ENCODE results near the gene CCDC169. TPM values are rescaled to one million over a fixed set of nuclear protein-coding genes. Genes with fewer than 3 reads are reported as not detected.
"Not testable (repeated sequence)": the region's sequence is repeated elsewhere in the genome, so short reads cannot be mapped to it uniquely, and the experiment has no call there.

CCDC169 gene
- total RNA-seq, 4 donors from 2014 or later, result 0.38 to 4.0 (median 2.1) TPM

DNA sequence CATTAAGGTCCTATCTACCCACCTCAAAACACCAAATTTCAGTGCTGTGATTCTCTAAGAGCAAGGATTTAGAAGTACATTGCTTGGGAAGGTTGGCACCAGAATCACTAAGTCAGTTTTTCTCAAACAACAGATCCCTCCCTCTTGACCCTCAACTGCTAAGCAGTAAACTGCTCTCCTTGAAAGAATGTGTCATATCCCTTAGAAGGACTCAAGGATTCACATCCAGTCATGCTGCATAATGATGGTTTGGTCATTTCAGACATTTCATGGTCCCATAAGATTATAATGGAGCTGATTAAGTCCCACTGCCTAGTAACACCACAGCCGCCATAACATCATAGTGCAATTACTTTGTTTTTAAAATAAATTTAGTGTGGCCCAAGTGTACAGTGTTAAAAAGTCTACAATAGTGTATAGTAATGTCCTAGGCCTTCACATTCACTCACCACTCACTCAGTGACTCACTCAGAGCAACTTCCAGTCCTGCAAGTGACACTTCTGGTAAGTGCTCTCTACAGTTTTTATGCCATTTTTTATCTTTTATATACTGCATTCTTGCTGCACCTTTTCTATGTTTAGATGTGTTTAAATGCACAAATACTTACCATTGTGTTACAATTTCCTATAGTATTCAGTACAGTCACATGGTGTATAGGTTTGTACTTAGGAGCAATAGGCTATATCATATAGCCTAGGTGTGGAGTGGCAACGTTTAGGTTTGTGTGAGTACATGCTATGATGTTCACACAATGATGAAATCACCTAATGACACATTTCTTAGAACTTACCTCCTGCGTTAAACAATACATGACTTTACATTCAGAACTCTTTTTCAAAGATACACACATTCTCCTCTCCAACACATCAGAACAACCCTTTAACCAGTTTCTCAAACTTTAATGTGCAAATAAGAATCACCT, 15.7 kb upstream of the CCDC169 start:
- Histone ChIP-seq H3K9me3 (no peaks in the 10 kb centered on the region), H3K27ac (no peak overlapping the region), H3K4me1 (no peaks in the 10 kb centered on the region), H3K27me3 (no peaks in the 10 kb centered on the region), H3K36me3 (peaks cover 35 to 37% of the 10 kb centered on the region in 2 donors), H3K4me3 (replicated peaks in 1 of 3) (no peak overlapping the region)
- no peak for TF ChIP-seq POLR2A (IDR thresholded peaks at IDR 0.05)
- TF ChIP-seq, protein P1, sequence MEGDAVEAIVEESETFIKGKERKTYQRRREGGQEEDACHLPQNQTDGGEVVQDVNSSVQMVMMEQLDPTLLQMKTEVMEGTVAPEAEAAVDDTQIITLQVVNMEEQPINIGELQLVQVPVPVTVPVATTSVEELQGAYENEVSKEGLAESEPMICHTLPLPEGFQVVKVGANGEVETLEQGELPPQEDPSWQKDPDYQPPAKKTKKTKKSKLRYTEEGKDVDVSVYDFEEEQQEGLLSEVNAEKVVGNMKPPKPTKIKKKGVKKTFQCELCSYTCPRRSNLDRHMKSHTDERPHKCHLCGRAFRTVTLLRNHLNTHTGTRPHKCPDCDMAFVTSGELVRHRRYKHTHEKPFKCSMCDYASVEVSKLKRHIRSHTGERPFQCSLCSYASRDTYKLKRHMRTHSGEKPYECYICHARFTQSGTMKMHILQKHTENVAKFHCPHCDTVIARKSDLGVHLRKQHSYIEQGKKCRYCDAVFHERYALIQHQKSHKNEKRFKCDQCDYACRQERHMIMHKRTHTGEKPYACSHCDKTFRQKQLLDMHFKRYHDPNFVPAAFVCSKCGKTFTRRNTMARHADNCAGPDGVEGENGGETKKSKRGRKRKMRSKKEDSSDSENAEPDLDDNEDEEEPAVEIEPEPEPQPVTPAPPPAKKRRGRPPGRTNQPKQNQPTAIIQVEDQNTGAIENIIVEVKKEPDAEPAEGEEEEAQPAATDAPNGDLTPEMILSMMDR (IDR thresholded peaks at IDR 0.05), result no peak
- intact Hi-C loops (cut with DNase I), result no loop called here
- WGBS, 2 donors, result 76 to 82% methylated on average over 3 of the region's 3 CpGs
- no peak for DNase-seq

DNA sequence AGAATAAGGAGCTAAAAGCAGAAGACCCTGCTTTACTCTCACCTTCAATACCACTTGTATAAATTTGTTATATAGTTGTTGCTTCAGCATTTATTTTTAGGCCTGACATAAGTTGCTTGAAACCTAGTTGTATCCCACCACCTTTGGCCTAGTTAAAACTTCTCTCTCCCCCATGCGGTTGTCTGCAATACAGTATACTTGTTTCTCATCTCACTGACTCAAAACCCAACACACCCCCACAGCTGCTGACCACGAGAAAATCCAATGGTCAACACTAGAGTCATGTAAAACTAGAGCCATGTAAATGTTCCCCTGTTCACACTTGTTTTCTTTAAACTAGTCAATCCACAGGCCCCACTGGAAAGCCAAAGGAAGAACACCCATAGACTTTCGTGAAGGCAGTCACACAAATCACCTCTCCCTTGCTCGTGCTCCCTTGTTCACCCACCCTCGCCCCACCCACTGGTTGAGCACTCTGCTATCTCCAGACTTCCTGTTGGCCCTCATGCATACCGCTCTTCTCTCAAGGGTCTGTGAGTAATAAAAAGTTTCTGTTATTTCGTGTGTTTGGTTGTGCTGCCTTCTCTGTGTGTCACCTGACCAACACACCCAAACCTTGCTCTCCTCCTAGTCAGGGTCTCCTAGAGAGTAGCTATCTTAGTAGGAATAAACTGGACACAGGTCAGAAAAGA, 12.9 kb upstream of the CCDC169 start:
- intact Hi-C loops (cut with DNase I), result no loop called here

DNA sequence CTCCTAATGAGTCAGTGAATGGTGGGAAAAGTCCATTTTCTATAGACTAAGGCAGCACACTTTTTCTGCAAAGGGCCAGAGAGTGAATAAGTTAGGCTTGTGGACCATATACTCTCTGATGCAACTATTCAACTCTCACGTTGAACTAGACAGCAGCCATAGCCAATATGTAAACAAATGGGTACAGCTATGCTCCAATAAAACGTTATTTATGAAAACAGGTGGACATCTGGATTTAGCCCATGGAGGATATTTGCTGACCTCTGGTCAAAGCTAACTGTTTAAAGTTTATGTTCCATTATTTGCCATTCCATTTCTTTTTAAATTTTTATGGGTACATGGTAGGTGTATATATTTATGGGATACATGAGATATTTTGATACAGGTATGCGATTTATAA, 4.7 kb upstream of the CCDC169 start:
- TF ChIP-seq POLR2A (IDR thresholded peaks at IDR 0.05), result no peak
- TF ChIP-seq, protein P1 (IDR thresholded peaks at IDR 0.05), result no peak
- WGBS, 2 donors, result 81 to 87% methylated on average over 3 of the region's 3 CpGs
- peaks cover 5 to 7% of the 10 kb centered on the region in 2 donors for H3K4me1 ChIP-seq

More for the DNA sequence above, 12.9 kb upstream of the CCDC169 start:
- DNase-seq, result no peak
- no peak for TF ChIP-seq POLR2A (IDR thresholded peaks at IDR 0.05)
- TF ChIP-seq, protein P1 (IDR thresholded peaks at IDR 0.05), result no peak
- H3K4me1 ChIP-seq, result no peaks in the 10 kb centered on the region
- no peak overlapping the region for H3K27ac ChIP-seq
- H3K9me3 ChIP-seq, result no peaks in the 10 kb centered on the region
- no peak overlapping the region for H3K4me3 ChIP-seq (replicated peaks in 1 of 3)
- no peaks in the 10 kb centered on the region for H3K27me3 ChIP-seq
- H3K36me3 ChIP-seq, result peaks cover 35 to 37% of the 10 kb centered on the region in 2 donors
- WGBS, 2 donors, result 93 to 94% methylated on average over 7 of the region's 7 CpGs

DNA sequence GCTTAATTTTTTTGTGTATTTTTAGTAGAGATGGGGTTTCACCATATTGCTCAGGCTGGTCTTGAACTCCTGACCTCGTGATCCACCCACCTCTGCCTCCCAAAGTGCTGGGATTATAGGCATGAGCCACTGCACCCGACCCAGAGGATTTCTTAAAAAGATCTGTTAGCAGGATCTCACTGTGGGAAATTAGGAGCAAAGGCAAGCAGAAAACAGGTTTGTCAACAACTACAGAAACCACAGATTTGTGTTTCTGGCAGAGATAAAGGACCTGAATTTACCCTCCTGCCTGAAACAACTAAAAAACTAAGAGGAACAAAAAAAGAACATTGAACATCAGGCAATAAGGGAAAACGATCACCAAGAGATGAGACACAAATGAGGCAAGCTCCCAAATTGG, 1.9 kb upstream of the CCDC169 start:
- H3K27me3 ChIP-seq; H3K27ac ChIP-seq; H3K9me3 ChIP-seq; DNase-seq; H3K4me3 ChIP-seq (replicated peaks in 1 of 3); H3K4me1 ChIP-seq; H3K36me3 ChIP-seq; intact Hi-C loops (cut with DNase I): not testable (repeated sequence)
- WGBS, 2 donors, result 57 to 58% methylated on average over 3 of the region's 3 CpGs

More for the DNA sequence above, 4.7 kb upstream of the CCDC169 start:
- Histone ChIP-seq H3K36me3 (no peaks in the 10 kb centered on the region), H3K27me3 (no peaks in the 10 kb centered on the region), H3K9me3 (no peaks in the 10 kb centered on the region), H3K4me3 (replicated peaks in 1 of 3) (no peak overlapping the region), H3K27ac (no peak overlapping the region)
- intact Hi-C loops (cut with DNase I), result no loop called here
- no peak for DNase-seq

DNA sequence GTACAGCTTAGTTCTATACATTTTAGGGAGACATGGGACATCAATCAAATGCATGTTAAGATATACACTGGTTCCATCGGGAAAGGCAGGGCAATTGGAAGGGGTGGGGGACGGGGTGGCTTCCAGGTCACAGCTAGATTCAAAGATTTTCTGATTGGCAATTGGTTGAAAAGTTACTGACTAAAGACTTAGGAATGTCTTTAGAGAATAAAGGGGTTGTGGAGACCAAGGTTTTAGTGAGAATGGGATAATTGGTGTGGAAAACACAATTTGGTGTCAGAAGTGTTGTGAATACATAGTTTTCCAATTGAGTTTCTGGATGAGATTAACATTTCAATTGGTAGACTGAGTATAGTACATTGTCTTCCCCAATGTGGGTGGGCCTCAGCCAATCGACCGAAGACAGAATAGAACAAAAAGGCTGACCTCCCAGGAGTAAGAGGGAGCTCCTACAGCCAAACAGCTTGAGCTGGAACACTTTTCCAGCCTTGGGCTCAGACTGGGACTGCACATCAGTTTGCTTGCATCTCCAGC, 988 bp upstream of the CCDC169 start:
- Histone ChIP-seq H3K4me1 (peaks cover 5 to 7% of the 10 kb centered on the region in 2 donors), H3K36me3 (no peaks in the 10 kb centered on the region), H3K9me3 (no peaks in the 10 kb centered on the region), H3K27me3 (no peaks in the 10 kb centered on the region), H3K4me3 (replicated peaks in 1 of 3) (no peak overlapping the region), H3K27ac (peak overlapping the region in 1 of 3 donors; percentile 87)
- intact Hi-C loops (cut with DNase I), result no loop called here
- WGBS, 2 donors, result 18 to 43% methylated on average over 4 of the region's 4 CpGs
- DNase-seq, result no peak
- TF ChIP-seq, protein P1 (IDR thresholded peaks at IDR 0.05), result no peak
- no peak for TF ChIP-seq POLR2A (IDR thresholded peaks at IDR 0.05)

Measured in thyroid gland (tissue), 4 donors.